RWPE1 (cell line): ENCODE results near the gene IL18BP.
A peak's percentile ranks its signal among the peaks of the same experiment; 100 is the strongest.

Experiments used
- CTCF ChIA-PET: fragments of 350-600 bp; sonication (Branson Sonifier 250); formaldehyde crosslinking; extraction: SDS; loops from one replicate; lab custom pipeline; 2021; lab: Yijun Ruan, JAX
- POLR2A ChIA-PET: fragments of 400-600 bp; formaldehyde crosslinking; extraction: SDS; loops from one replicate; lab custom pipeline; 2020; ENCODE audit warnings: antibody characterized with exemption; ENCODE audit not compliant: low non-redundant PET; lab: Yijun Ruan, JAX
- DNase-seq: peaks from one replicate; pipeline ENCODE4 v3.0.0; 2012; ENCODE audit warnings: low spot score
- H3K27ac ChIP-seq: fragments of 450-650 bp; 2 replicates; pipeline ENCODE4 v1.5.1; 2017
- TF ChIP-seq, protein P1 (sequence below): fragments of 450-650 bp; conservative IDR thresholded peaks from 2 replicates; pipeline ENCODE4 v1.5.1; 2017; ENCODE audit warnings: low read depth, mild to moderate bottlenecking

The IL18BP gene

DNA sequence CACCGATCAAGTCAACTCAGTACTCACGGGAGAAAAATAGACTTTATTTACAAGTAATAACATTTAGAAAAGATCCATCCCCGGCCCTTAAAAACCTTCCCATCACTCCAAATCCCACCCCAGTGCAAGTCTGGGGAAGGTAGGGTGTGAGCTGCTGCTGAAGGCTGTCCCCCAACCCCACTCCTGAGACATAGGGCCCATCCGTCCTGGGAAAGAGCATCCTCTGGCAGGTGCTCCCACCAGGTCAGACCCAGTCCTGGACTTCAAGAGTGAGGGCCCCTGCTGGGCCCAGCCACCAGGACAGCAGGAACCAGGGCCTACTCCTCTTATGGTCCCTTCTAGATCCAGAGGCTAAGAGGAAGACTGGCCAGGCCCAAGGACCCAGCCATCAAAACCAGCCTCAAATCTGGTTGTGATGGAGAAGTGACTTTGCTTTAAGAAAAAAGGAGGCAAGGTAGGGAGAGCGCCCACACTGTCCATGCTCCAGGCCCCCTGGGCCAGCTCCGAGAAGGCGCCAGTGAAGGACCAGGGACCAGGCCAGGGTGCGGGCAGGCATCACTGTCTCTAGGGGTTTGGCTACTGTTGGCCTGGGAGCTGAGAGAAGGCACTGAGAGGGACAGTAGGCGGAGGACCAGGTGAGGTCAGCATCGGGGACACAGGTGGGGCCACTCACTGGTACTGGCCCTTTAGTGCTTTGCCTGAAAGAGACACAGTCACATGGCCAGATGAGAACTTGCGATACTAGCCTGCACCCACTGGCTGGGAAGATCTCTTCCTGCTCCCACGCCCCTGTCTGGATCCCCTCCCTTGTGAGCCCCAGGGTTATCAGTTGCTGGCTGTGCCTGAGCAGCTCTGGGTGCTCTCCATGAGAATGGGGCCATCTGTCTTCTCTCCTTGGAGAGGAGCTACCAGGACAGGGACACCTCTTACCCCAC lies 4.4 kb downstream of the IL18BP start:
- POLR2A ChIA-PET: no interaction called here

GRCh38 chr11:72003776-72004171 lies 5.1 kb downstream of the IL18BP start:
- TF ChIP-seq, protein P1, sequence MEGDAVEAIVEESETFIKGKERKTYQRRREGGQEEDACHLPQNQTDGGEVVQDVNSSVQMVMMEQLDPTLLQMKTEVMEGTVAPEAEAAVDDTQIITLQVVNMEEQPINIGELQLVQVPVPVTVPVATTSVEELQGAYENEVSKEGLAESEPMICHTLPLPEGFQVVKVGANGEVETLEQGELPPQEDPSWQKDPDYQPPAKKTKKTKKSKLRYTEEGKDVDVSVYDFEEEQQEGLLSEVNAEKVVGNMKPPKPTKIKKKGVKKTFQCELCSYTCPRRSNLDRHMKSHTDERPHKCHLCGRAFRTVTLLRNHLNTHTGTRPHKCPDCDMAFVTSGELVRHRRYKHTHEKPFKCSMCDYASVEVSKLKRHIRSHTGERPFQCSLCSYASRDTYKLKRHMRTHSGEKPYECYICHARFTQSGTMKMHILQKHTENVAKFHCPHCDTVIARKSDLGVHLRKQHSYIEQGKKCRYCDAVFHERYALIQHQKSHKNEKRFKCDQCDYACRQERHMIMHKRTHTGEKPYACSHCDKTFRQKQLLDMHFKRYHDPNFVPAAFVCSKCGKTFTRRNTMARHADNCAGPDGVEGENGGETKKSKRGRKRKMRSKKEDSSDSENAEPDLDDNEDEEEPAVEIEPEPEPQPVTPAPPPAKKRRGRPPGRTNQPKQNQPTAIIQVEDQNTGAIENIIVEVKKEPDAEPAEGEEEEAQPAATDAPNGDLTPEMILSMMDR: no peak
- ChIA-PET CTCF (interaction anchor here (0.6 kb wide), 1 partner anchor 104 kb away, joined by 4 read pairs; no protein-coding TSS in a partner anchor), POLR2A (no interaction called here)
- peak overlapping the region; percentile 56 for H3K27ac ChIP-seq
- DNase-seq: no peak

More for the DNA sequence above, 4.4 kb downstream of the IL18BP start:
- DNase-seq: no peak
- TF ChIP-seq, protein P1: no peak
- peak overlapping the region; percentile 56 for H3K27ac ChIP-seq
- CTCF ChIA-PET: interaction anchor here (0.6 to 0.7 kb wide), 2 partner anchors 15 to 105 kb away, joined by 3 to 4 read pairs; no protein-coding TSS in a partner anchor

DNA sequence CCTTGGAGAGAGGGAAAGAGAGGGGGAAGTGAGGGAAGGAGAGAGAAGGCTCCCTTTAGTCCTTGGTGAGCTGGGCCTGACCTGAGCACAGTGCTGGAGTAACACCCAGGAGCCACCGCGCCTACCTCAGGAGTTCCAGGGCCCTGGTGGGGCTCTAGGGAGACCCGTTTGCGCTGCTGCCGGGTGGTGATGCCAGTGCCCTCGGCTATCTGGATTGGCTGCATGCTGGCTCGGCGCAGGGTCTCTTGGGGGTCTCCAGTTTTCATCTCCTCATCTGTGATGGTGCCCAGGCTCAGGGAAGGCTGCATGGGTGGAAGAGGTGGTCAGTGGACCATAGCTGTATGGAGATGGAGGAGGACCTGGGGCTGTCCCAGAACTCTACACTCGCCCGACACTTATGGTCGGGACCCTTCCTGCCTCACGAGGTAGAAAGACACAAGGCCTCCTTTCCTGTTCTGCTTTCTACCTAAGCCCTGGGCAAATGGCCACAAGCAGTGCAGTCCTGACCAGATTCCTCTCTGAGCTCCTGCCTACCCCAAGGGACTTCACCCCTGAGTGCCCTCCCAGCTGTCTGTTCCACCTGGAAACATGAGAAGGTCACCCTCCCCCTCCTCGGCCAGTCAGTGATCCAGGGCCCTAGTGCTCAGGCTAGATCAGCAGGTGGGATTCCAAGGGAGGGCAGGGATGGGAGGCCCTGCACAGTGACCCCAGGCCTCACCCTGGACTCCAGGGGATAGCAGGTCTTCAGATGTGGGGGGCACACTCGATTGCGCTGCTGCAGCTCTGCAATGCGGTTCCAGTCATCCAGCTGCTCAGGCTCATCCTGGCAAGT lies 6.0 kb downstream of the IL18BP start:
- H3K27ac ChIP-seq: peak overlapping the region; percentile 56

GRCh38 chr11:72005347-72006260 lies 6.9 kb downstream of the IL18BP start:
- ChIA-PET POLR2A (no interaction called here), CTCF (interaction anchor here (0.5 to 0.6 kb wide), 2 partner anchors 9 to 758 kb away, joined by 3 to 4 read pairs; no protein-coding TSS in a partner anchor)
- TF ChIP-seq, protein P1: no peak
- no peak for DNase-seq
- H3K27ac ChIP-seq: peak overlapping the region; percentile 56

More for the DNA sequence above, 6.0 kb downstream of the IL18BP start:
- TF ChIP-seq, protein P1: no peak
- POLR2A ChIA-PET: no interaction called here
- DNase-seq: no peak
- CTCF ChIA-PET: interaction anchor here (0.5 kb wide), 1 partner anchor 10 kb away, joined by 3 read pairs; no protein-coding TSS in a partner anchor

DNA sequence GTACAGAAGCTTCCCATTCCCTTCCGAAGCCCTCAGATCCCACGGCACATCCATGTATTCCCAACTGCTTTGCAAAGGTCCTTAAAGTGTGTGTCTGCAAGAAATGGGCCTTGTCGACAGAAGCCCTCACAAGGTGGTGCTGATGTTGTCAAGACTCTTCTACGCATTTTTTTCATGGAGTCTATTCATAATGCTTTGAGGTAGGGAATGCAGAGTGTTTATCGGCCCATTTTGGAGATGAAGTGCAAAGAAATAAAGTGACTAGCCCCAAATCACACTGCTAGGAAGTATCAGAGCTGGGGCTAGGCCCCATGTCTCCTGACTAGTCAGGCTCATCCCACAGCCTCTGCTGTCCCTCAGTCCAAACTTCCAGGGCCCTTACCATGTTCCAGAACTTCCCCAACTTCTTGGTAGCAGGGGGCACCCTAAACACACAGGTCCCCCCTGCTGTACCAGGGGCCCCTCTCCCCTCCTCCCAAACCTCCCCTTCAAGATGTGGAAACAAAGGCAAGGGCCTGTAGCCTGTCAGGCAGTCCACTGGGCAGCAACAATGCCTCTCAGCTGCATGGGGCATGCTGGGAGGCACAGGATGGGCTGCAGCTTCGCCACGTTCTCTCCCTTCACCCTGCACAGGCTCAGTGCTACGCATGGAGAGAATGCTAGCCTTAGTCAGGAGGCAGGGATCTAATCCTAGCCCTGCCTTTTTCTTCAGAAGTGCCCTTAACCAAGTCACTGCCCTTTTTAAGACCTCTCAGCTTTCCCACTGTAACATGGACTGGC lies 7.8 kb downstream of the IL18BP start:
- POLR2A ChIA-PET: no interaction called here
- H3K27ac ChIP-seq: peak overlapping the region; percentile 56
- CTCF ChIA-PET: no interaction called here
- DNase-seq: no peak
- TF ChIP-seq, protein P1: no peak
